GM19463 (cell line): ENCODE results near the gene TRAF7.
"Not testable (repeated sequence)": the region's sequence is repeated elsewhere in the genome, so short reads cannot be mapped to it uniquely, and the experiment has no call there.

ENCODE experiments used
- ATAC-seq: cut with Tn5 transposase; IDR thresholded peaks from one replicate; pipeline ENCODE4 v1.9.1; 2021; ENCODE audit warnings: mild to moderate bottlenecking, moderate library complexity; ENCODE audit not compliant: unreplicated experiment

Gene TRAF7

DNA sequence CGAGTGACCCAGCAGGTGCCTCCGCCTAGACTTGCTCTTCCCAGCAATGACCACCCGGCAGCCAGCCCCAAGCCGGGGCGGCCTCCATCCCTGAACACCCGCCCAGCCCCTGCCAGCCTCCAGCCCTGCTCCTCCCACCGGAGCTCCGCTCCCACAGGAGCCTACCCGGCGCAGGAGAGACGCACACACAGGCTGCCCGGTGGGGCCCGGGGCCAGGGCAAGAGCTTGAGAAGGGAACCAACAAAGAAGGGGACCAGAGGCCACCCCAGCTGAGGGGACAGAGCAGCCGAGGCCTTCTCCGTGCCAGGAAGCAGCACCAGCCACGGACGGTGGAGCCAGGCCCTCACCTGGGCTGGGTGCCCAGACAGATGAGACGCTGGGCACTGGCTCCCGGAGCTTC is 33.7 kb upstream of the TRAF7 start:
- no peak for ATAC-seq

DNA sequence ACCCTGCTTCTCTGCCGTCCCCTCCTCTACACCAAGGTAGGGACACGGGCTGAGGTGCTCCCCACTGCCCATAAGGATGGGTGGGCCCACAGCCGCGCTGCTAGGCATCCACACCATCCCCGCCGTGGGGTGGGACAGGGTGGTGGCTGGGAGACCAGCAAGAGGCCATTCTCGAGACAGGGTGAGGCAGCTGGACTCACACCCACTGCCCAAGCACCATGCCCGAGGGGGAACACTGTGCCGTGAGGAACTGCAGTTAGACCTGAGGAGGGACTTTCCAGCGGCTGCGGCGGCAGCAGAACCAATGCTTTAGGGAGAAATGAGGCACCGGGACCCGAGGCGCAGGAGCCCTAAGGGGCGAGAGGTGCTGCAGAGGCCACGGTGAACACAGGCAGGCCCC is 33.2 kb upstream of the TRAF7 start:
- ATAC-seq, result no peak

DNA sequence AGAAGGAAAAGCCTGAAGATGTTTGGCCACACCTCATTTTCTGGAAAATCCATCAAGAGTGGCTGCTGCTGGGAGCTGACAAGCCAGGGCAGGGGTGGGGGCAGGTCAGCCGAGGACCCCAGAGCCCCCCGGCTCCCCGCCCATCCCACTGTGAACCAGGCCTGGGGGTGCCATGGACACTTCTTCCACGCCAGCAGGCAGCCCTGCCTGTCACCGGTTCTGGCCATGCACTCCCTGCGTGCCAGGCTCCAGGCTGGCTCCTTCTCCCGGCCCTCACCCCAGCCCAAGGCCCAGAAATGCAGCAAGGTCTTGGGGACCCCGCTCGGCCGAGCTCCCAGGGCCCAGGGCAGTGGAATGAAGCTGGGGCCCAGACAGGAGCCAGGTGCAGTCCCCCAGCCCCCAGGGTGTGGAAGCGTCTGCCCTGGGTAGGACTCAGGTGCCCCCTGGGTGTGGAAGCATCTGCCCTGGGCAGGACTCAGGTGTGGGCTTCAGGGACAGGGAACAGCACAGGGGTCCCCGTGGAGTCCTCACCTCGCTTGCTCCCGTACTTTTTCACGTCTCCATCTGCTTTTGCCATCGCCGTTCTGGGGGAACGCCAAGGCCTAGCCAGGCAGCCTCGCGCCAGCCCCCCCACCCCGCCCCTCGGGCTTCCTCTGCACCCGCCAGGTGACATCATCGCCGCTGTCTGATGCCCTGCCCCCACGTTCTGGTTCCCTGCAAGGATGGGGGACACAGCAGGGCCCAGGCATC is 32.5 kb upstream of the TRAF7 start:
- not testable (repeated sequence) for ATAC-seq

DNA sequence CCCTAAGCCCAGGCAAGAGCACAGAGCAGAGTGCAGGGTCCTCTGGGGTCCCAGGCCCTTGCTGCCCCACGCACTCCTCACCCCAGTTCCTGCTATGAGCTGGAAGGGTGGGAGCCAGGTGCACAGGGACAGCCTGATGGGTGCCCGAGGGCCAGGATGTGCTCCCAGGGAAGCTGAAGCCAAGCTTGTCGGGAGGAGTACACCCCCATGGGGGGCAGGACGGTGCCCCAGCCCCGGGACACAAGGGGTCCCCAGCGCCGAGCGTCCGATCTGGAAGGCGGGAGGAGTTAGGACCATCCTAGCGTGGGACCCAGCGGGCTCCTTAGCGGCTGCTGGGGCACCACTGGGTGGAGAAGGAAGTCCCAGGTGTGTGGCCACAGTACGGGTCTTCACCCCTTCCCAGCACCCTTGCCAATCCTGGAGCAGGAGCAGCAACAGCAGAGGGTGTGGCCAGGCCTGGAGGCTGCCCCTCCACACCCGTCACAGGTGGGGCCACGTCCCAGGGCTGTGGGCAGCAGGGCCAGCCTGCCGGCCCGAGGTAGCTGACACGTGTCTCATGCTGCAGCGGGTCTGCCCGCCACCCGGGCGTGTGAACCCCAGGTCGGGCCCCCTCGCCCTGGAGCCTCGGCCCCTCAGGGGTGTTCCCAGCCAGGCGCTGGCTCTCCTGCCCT is 31.7 kb upstream of the TRAF7 start:
- not testable (repeated sequence) for ATAC-seq

DNA sequence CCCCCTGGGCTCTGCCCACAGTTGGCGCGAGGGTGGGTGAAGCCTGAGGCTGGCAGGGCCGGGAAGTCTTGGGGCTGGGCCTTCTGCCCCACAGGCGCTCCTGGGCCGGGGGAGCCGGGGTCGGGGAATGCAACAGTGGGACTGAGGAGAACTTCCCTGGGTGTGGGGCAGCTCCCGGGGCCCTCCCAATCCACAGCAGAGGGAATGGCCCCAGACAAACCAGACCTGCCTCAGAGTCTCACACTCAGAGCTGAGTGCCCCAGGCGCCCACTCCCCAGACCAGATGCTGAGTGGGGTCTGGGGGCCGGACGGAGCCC is 31.2 kb upstream of the TRAF7 start:
- not testable (repeated sequence) for ATAC-seq

DNA sequence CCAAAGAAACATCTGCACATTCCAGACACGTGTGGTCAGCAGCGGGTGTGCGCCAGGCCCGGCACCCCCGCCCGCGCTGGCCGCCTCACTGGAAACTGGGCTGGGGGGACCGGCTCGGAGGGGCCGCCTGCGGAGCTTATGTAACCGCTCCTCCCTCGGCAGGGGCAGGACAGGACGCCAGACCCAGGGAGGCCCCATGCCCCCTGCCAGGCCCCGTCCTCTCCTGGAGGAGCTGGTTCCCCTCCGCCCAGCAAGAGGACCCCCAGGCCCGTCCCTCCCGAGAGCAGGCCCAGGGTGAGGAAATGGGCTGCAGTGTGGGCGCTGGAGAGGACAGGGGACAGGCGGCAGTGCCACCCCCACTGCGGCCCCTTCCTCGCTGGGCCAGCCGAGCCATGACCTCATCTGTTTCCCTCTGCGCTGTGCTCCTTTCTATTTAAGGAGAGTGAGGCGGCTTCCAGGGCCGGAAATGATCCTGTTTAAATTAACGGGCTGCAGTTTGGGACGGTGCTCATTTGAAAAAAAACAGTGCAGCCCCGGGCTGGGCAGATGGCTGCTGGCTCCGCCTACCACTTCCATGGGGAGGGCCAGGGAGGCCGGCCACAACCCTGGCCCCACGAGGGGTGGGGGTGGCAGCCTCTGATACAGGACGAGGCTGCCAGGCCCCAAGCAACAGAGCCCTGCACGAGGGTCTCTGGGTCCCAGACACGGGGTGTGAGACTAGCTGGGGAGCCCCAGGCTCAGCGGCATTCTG is 30.7 kb upstream of the TRAF7 start:
- ATAC-seq, result not testable (repeated sequence)

DNA sequence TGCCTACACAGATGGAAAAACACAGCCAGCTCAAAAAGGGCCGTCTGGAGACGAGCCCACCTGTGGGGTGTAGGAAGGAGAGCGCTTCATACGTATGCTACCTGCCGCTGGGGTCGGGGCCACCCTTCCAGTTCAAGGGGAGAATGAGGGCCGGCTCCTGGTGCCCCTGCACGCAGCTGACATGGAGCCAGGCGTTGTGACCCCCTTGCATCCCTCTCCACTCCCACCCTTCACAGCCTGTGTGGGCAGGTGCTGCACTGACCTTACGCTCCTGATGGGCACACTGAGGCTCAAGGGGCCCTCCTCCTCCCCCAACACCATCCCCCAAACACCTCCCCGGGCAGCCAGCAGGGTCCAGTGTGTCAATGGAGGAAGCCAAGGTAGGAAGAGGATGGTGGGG is 30.0 kb upstream of the TRAF7 start:
- not testable (repeated sequence) for ATAC-seq

DNA sequence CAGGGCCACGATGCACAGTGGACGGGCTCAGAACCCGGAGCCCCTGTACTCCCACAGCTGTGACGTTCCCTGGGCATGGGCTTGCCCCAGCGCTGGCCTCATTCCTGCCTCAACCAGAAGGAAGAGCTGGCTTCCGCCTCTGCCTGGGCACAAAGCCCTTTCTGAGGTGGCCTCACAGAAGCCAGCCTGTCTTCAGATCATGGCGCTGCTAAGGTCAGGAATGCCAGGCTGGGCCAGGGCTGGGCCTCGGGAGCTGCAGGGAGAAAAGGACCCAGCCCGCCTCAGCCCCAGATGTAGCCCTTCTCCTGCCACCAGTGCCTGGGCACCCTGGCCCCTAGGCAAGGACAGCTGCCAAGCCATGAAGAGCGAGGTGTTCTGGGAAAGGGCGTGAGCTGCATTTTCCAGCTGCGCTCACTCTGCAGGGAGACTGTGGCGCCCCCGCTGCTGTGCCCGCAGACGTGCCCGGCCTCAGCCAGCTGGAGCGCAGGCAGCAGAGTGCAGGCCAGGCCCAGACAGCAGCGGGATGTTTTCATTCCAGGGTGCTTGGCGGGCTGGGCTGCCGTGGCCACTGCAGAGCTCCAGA is 29.3 kb upstream of the TRAF7 start:
- ATAC-seq, result not testable (repeated sequence)

DNA sequence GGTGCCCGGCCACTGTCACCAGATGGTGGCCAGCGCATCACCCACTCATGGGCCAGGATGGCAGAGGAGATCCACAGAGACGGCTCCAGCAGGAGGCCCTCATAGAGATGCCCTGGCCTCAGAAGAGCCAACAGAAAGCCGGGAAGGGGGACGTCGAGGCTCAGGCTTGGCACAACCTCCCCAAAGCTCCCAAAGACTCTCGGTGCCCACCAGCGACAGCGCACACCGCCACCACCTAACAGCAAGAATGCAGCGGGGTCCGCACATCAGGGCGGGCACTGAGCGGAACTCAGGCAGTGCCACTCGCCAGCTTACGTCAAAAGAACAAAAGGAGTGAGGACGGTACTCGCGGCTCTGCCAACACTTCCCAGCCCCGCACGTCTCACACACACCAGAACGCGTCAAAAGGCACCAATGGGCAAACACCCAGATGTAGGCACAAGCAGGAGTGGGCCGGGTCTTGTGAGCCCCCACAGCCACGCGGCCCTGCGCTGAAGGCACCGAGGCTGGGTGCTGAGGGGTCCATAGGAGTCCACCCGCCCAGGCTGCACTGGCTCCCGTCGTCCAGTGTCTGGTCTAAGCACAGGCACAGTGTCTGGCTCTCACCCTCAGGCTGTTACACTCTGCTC is 28.5 kb upstream of the TRAF7 start:
- not testable (repeated sequence) for ATAC-seq

DNA sequence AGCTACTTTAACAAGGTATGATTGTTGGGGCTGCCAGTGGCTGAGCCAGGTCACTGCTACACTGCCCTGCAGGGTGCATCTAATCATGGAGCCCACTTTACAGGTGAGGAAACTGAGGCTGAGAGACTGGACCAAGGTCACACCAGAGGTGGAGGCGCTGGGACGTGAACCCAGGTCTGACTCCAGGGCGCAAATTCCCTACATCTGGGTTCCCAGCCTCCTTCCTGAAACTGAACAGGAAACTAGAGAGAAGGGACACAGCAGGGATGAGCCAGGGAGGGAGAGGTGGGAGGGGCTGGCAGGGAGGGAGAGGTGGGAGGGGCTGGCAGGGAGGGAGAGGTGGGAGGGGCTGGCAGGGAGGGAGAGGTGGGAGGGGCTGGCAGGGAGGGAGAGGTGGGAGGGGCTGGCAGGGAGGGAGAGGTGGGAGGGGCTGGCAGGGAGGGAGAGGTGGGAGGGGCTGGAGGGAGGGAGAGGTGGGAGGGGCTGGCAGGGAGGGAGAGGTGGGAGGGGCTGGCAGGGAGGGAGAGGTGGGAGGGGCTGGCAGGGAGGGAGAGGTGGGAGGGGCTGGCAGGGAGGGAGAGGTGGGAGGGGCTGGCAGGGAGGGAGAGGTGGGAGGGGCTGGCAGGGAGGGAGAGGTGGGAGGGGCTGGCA is 27.8 kb upstream of the TRAF7 start:
- ATAC-seq, result not testable (repeated sequence)

DNA sequence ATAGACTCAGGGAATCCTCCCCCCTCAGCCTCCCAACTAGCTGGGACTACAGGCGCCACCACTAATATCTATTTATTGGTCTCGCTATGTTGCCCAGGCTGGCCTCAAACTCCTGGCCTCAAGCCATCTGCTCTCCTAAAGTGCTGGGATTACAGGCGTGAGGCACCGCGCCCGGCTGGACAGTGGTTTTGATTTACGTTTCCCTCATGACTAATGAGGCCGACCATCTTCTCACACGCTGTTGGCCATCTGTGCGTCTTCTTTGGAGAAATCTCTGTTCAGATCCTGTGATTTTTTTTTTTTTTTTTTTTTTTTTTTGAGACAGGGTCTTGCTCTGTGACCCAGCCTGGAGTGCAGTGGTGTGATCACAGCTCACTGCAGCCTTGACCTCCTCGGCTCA is 26.3 kb upstream of the TRAF7 start:
- not testable (repeated sequence) for ATAC-seq

DNA sequence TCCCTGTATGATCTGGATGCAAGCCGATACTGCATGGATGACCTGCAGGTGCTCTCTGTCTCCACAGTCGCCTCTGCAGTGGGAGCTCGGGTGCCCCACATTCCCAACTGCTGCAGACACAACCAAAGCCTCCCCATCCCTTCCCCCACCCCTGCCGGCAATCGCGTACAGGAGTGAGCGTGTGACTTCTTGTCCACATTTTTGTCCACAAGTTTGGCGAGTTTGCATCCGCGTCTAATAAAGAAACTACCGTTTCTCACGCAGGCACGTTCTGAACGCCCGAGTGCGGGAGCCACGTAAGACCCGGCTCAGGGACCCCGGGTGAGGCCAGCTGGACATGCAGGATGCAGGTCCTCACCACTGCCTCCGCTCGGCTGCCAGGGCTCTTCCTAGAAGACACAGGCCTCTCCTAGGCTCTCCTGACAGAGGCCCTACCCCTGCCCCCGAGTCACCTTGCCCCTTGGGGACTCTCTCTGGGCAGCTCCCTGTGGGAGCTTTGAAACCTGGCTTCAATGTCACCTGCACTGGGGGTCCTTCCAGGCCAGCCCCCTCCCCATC is 25.6 kb upstream of the TRAF7 start:
- ATAC-seq, result not testable (repeated sequence)

DNA sequence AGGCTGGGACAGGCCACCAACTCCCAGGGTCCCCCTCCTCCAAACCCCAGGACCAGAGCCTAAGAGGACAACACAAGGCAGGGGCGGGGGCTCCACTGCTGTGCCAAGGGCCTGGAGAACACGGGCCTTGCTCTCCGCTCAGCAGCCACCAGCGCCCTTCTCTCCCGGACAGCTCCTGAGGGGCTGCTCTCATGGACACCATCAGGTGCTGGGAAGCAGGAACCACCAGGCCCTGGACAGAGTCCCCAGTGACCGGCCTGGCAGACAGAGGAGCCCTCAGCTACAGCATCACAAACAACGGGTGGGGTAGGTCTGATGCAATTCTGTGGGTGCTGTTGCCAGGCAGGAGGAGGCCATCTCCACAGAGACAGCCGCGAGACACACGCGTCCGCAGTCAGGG is 21.8 kb upstream of the TRAF7 start:
- not testable (repeated sequence) for ATAC-seq

DNA sequence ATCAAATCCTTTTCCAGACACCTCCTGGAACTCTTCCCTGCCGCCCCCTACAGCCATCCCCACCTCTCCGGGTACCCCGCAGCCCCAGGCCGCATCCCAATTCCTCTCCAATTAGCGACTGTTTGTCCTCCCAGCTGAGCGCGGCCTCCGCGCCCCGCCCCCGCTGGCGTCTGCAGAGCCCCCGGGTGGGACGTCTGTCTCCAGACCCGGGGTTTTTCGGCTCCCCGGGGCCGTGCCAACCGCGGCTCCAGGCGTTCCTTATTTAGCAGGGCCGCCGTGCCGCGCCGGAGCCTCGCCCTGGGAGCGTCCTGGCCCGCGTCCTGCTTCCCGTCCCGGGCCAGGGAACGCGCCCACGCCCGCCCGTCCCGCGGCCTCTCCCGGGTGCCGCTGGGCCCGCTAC is 20.5 kb upstream of the TRAF7 start:
- ATAC-seq, result not testable (repeated sequence)

DNA sequence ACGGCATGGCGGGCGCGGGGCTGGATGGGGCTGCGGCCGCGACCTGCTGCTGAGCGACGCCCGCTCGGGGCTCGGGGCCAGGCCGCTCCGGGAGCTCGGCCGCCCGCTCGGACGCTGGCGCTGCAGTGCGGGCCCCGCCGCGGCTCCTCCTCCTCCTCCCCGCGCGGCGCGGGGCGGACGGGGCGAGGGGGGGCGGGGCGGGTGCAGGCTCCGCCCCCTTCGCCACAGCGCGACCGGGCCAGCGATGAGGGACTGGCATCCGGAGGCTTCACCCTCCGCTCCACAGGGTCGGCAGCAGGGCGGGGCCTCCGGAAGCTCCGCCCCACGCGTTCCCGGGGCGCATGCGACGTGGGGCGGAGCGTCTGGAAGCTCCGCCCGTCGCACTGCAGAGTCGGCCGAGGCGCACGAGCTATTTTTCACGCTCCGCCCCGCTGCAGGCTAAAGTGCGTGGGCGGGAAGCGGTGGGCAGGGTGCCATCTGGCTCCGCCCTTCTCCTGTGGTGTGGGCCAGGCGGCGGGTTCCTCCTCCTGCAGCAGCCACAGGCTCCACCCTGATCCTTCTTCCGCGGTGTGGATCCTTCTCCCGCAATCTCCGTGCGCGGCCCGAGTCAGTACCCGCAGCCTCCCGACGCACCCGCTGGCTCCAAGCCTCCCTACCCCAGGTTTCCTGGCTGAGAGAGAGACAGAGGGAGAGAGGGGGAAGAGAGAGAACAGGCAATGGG is 19.7 kb upstream of the TRAF7 start, which contains the start of gene PKD1:
TSS of gene PKD1 (minus strand) at position 129 of the 721 bp plus-strand sequence. CDS start 209 bp downstream, outside the sequence.
- not testable (repeated sequence) for ATAC-seq

DNA sequence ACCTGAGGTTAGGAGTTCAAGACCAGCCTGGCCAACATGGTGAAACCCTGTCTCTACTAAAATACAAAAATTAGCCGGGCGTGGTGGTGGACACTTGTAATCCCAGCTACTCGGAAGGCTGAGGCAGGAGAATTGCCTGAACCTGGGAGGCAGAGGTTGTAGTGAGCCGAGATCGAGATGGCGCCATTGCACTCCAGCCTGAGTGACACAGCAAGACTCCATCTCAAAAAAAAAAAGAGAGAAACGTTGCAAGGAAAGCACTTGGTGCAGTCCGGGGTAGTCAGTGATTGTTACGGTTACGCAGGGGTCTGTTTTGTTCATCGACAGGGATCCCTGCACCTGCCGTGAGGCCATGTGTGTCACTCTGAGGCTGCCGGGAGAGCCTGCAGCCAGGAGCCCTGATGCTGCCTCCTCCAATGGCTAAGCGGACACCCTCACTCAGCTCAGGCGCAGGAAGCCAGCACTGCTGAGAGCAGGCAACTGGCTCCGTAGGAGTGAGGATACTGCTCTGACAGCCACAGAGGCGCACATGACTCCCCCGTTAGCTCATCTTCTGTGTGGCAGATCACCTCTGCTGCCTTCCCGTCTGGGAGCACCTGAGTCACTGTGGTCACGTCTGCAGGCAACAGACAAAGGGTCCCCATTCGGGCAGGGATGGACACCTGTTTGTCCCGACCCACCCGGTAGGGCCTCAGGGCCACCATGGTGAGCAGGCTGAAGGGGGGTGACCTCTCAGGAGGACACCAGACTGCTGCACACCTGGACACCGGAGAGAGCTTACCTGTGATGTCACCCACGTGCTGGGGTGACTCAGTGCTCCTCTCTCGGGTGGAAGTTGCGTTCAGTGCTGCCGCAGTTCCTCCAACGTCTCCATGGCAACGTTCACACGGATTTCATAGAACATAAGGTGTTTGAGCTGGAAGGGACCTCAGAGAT is 12.4 kb upstream of the TRAF7 start:
- no peak for ATAC-seq

DNA sequence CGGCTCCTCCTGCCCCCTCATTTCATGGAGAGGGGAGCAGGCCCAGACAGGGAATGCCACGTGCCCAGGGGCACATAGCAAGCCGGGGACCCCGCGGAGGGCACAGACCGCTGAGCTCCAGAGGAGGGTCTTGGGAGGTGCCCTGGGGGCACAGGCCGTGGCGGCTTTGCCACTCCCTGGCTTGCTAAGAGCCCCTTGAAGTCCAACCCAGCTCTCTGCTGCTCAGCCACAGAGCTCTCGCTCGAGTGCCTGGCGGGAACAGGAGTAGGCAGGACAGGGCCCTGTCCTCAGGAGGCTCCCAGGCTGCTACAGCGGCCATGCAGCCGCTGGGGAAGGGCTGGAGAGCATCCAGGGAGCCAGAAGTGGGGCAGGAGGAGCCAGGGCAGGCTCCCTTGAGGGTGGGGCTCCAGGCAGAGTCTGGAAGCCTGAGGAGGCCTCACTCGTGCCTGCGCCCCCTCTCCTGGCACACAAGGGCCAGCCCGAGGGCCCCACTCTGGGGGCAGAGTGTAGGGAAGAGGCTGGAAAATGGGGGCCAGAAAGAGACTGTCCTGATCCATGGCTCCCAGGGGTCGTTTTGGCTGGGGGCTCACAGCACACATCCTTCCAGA is 11.6 kb upstream of the TRAF7 start:
- ATAC-seq, result no peak

DNA sequence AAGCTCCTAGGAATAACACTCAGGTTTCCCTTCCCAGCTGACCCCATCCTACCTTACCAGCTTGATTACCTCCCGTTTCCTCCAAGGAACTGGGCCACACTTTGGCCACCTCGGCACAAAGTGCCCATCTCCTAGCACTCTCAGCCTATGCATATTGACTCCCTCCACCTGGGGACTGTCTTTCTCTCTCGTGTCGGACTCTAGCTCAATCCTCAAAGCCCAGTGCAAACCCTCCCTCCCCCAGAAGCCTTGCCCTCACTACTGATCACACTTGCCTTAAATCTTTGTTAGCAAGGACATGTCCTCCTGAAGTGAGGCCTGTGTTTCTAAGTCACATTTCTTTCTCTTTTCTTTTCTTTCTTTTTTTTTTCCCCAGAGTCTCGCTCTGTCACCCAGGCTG is 9.7 kb upstream of the TRAF7 start:
- ATAC-seq, result no peak
